Renal cortical epithelial cell (primary cell): ENCODE data around the gene VWA8. TPM values are rescaled to one million over a fixed set of nuclear protein-coding genes. Genes with fewer than 3 reads are reported as not detected.
"Not testable (repeated sequence)": the region's sequence is repeated elsewhere in the genome, so short reads cannot be mapped to it uniquely, and the experiment has no call there.

ENCODE experiments used
- DNase-seq: peaks from one replicate; pipeline ENCODE4 v3.0.0-alpha.2; 2011; ENCODE audit warnings: low read depth
- total RNA-seq: library from RNA; depleted of rRNA; stranded (reverse); fragments of >200 nt; gene quantifications from 2 replicates; pipeline ENCODE4 v1.2.3, GENCODE V29; 2014

Gene VWA8
- total RNA-seq, 1 donor from 2014 or later: 45.4 TPM

- no peak for DNase-seq
These were observed 5.8 kb upstream of the VWA8 start for GRCh38 chr13:41966671-41967070.

GRCh38 chr13:41962994-41963393 is 2.1 kb upstream of the VWA8 start:
- DNase-seq: no peak

GRCh38 chr13:41961466-41961760 is 504 bp upstream of the VWA8 start:
- DNase-seq: peak; percentile 42

GRCh38 chr13:41960211-41960636 is 685 bp downstream of the VWA8 start:
- no peak for DNase-seq

GRCh38 chr13:41956272-41956671 is 4.6 kb downstream of the VWA8 start:
- peak; percentile 41 for DNase-seq

- DNase-seq: no peak
These were observed 5.3 kb downstream of the VWA8 start for GRCh38 chr13:41955605-41956004.

- no peak for DNase-seq
These were observed 6.7 kb downstream of the VWA8 start for GRCh38 chr13:41954226-41954625.

GRCh38 chr13:41952749-41953148 is 8.2 kb downstream of the VWA8 start:
- DNase-seq: no peak

GRCh38 chr13:41949104-41949503 is 11.8 kb downstream of the VWA8 start:
- DNase-seq: not testable (repeated sequence)

GRCh38 chr13:41945926-41946325 is 15.0 kb downstream of the VWA8 start:
- no peak for DNase-seq

- no peak for DNase-seq
These were observed 16.1 kb downstream of the VWA8 start for GRCh38 chr13:41944635-41945397.

- DNase-seq: no peak
These were observed 16.7 kb downstream of the VWA8 start for GRCh38 chr13:41944229-41944628.

GRCh38 chr13:41942462-41943094 is 18.3 kb downstream of the VWA8 start:
- peak; percentile 60 for DNase-seq

GRCh38 chr13:41941174-41941573 is 19.7 kb downstream of the VWA8 start:
- DNase-seq: peak; percentile 61

- DNase-seq: no peak
These were observed 21.5 kb downstream of the VWA8 start for GRCh38 chr13:41939398-41939797.

GRCh38 chr13:41938918-41939317 is 22.0 kb downstream of the VWA8 start:
- DNase-seq: no peak

GRCh38 chr13:41937388-41937787 is 23.5 kb downstream of the VWA8 start:
- DNase-seq: no peak

- no peak for DNase-seq
These were observed 25.4 kb downstream of the VWA8 start for GRCh38 chr13:41935501-41935900.

GRCh38 chr13:41934994-41935393 is 25.9 kb downstream of the VWA8 start:
- no peak for DNase-seq

GRCh38 chr13:41934120-41934519 is 26.8 kb downstream of the VWA8 start:
- no peak for DNase-seq

GRCh38 chr13:41931337-41931736 is 29.6 kb downstream of the VWA8 start:
- DNase-seq: no peak

GRCh38 chr13:41930154-41930553 is 30.8 kb downstream of the VWA8 start:
- DNase-seq: no peak

GRCh38 chr13:41928323-41928722 is 32.6 kb downstream of the VWA8 start:
- no peak for DNase-seq

GRCh38 chr13:41925014-41925413 is 35.9 kb downstream of the VWA8 start:
- DNase-seq: no peak
